GM19397 (cell line): ENCODE measurements around the gene WNT8B.

Experiments
- ATAC-seq: cut with Tn5 transposase; IDR thresholded peaks from one replicate; pipeline ENCODE4 v1.9.1; 2021; ENCODE audit warnings: mild to moderate bottlenecking, moderate library complexity; ENCODE audit not compliant: unreplicated experiment

The WNT8B gene, protein sequence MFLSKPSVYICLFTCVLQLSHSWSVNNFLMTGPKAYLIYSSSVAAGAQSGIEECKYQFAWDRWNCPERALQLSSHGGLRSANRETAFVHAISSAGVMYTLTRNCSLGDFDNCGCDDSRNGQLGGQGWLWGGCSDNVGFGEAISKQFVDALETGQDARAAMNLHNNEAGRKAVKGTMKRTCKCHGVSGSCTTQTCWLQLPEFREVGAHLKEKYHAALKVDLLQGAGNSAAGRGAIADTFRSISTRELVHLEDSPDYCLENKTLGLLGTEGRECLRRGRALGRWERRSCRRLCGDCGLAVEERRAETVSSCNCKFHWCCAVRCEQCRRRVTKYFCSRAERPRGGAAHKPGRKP

DNA sequence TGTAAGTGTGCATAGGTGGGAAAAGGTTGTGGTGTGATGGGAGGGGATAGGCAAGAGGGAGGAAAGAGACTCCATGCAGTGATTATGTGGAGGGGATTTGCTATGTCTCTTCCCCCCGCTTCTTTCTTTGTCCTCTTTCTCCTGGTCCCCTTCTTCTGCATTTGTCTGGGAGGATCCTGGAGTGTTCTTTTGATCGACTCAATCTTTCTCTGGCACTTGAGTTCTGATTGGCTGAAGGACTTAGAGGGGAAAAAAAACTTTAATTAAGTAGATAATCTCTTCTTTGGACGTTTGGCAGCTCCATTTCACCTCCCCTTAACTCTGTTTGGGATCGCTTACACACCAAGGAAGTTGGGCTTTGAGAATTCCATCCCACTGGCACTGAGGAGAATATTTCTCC is at the start of gene WNT8B:
Gene WNT8B, plus strand, starts transcription at position 301 of the 400 bp plus-strand sequence. CDS start 160 bp downstream, outside the sequence.
- no peak for ATAC-seq

DNA sequence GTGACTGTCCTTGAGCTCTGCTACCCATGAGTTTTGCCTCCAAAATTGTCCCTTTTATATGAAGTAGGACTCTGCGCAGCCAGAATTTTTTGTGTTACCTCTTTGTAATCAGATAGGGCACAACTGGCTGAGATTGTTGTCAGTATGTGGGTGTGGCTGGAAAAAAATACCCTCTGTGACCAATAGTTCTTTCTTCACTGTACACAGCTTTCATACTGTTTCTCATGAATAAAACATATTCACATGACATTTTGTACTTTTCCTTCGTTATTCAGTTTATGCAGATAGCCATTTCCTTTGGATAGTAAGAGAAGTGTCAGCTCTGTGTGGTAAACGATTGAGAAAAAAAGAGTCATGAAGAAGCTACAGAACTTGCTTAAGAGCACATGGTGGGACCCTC is 49.6 kb upstream of the WNT8B start:
- no peak for ATAC-seq

DNA sequence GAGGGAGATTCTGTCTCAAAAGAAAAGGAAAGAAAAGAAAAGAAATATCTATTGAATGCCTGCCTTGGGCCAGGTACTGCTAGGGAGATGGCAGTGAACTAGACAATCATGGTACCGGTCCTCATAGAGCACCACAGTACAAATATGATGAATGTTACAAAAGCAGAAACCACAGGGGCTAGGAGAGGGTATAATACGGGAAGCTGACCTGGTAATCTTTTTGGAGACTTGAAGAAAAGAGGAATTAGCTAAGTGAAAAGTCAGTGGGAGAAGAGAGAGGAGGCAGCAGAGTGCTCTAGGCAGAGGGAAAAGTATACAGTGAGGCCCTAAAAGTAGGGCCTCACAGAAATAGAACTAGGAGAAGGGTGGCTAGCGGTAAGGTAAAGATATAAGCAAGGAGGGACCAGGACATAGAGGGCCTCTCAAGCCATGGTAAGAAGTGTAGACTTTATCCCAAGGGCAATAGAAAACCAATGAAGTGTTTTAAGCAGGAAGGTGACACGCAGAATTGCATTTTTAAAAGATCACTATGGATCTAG is 42.8 kb upstream of the WNT8B start:
- no peak for ATAC-seq

DNA sequence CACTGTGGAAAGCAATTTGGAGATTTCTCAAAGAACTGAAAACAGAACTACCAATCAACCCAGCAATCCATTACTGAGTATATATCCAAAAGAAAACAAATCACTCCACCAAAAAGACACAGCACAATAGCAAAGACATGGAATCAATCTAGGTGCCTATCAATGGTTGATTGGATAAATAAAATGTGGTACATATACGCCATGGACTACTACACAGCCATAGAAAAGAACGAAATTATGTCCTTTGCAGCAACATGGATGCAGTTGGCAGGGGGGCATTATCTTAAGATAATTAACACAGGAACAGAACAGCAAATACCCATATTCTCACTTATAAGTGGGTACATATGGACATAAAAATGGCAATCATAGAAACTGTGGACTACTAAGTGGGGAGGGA is 35.4 kb upstream of the WNT8B start:
- ATAC-seq: no peak

DNA sequence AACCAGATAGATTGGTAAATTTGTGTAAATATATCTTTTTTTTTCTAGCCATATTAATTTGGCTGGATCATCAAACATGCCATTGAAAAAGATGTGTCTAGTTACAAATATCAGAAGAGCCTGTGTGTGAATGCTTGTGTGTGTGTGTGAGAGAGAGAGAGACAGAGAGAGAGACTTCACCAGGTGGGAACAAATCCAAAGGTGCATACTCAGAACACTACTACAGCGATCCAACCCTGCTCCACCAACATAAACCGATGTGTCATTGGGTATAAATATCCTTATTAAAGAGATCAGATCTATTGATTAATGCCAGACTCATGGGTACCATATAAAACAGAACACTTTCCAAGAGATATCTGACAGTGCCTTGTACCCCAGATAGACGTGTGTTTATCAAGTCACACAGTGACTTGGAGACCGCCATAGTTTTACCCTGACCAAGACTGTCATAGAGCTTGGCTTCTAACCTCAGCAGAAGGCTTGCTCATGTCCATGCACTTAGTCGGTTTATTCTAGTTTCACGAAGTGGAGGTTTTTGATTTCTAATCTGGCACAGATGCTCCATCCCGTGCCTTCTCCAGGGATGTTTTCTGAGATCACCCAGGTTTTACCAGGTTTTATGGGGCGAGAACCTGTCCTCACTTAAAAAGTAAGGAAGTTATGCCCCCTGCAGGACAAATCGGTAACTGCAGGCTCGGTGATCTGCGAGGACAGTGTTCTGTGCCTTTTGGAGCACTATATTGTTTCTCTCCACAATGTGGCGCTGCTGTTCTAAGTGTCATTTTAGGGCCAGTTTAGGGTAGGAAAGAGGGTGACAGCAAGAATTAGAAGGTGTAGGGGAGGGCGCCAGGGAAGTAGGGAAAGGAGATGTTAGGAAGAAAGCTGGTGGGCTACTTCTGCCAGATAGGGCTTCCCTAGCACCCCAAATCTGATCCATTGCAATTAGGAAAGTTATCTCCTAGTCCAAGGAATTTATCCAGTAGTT is 29.3 kb upstream of the WNT8B start:
- ATAC-seq: peak; percentile 48

DNA sequence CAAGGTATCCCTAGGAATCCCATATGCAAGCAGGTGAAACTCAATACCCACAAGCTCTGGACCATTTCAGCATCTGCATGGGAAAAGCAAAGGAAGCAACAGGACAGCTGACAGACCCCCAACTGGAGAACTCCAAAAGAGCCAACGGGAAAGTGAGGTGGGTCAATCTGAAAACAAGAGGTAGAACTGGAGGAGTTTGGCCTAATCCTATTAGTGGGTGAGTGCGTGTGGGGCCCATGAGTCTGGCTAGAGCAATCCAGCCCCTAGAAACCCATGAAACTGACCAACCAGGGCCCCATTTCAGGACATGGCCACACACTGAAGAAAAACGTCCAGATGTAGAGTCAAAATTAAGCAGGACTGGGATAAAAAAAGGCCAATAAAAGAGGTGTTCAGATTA is 26.6 kb upstream of the WNT8B start:
- no peak for ATAC-seq

DNA sequence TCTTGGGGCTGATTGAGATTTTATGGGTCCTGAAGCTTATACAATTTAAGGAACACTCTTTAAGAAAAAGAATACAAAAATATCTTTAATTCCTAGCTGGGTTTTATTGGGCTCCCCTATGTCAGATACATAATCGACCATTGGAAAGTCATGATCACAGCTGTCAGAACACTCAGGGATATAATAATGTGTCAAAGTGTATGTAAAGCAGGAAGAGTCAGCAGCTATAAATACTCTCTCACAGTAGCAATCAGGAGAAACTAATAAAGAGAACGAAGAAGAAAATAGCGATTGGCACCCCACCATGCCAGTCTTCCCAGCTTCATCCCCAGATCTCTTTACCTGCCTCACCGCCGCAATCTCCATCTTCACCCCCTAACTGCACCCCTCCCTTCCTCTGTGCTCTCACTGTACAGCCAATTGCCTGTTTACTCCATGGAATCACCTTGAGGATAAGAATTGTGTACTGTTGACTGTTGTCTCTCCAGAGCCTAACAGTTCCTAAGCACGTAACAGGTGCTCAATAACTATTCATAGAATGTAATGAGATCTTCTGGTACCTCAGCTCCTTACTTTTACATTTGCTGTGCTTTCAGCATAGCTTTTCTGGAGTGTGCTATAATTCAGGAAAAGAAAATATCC is 24.0 kb upstream of the WNT8B start:
- ATAC-seq: no peak

DNA sequence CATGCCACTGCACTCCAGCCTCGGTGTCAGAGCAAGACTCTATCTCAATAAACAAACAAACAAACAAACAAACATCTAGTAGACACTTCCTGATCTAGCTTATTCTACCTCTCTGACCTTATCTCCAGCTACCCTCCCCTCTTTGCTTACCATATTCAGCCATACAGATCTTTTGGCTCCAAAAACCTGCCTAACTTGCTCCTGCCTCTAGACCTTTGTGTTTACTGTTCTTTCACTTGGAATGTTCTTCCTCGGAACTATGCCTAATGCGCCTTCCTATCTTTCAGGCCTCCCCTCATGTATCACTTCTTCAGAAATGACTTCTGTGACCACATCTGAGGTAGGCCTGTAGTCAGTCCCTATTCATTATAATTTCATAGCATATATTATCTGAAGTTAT is 20.3 kb upstream of the WNT8B start:
- ATAC-seq: no peak

DNA sequence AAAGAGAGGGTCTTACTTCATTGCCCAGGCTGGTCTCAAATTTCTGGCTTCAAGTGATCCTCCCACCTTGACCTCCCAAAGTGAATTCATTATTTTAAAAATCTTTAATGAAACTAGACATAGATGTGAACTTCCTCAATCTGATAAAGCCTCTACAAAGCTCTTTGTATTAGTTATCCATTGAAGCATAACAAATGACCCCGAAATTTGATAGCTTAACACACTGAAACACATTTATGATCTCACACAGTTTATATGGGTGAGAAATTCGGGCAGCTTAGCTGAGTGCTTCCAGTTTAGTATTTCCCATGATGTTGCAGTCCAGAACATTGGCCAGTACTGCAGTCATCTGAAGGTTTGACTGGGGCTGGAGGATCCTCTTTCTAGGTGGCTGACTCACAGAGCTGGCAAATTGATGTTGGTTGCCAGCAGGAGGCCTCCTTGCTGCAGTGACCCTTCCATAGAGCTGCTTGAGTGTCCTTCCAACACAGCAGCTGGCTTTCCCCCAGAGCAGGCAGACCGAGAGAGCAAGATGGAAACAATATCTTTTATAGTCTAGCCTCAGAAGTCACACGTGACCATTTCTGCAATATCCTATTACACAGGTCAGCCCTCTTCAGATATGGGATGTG is 16.6 kb upstream of the WNT8B start:
- ATAC-seq: no peak

DNA sequence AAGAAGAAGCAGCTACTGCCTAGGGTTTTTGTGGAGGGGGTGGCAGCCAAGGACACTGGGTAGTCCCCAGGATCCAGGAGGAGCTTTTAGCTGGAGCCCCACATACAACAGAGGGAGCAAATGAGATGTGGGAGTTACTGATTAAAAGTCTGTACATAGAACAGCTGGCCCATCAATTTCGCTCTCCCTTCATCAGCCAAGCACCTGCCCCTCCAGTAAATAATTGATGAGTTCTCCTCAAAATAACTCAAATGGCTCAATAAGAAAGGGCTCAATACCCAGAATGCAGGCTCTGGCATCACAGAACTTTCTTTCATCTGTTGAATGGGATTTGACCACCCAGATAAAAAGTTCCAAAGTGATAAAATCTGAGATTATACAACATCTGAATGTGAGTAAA is 15.1 kb upstream of the WNT8B start:
- no peak for ATAC-seq

DNA sequence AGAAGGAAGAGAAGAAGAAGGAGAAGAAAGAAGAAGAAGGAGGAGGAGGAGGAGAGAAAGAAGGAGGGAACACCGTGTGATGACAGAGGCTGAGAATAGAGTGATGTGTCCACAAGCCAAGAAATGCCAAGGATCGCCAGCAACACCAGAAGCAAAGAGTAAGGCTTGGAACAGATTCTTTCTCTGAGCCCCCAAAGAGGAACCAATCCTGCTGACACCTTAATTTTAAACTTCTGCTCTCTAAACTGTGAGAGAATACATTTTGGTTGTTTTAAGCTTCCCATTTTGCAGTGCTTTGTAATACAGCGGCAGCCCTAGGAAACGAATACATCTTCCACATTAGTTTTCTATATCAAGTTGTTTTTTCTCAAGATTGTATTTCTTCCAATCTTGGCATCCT is 13.9 kb upstream of the WNT8B start:
- no peak for ATAC-seq

DNA sequence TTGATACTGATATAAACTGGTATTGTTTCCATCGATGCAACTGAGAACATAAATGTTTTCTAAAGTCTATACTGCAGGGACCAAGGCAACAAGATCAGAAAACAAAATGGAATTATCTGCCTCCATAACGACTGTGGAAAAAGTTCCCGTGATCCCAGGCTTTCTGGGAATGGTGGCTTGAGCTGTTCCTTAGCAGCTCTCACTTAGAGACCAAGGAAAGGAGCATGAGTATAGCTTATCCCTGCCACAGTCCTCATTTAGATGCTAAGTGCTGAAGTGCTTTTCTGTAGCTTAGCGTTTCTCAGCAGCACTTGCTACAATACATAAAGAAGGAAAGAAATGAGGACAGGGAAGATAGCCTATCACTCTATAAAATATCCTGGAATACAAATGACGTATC is 5.5 kb downstream of the WNT8B start:
- ATAC-seq: no peak

DNA sequence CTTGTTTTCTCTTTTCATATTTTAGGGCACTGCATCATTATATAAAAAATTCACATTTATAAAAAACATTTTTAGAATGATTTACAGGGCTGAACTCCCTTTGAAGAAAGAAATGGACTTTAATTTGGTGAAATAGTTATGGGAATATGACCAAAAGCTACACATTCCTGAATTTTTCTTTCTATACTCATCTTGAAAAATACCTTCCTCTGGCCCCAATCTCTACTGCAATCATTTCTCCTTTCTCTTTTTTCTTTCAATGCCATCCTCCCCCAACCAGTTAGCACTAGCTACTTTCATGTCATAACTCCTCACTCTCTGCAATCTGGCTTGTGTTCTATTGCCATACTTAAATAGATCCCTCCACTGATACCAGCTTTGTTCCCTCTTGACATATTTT is 6.2 kb downstream of the WNT8B start:
- no peak for ATAC-seq

DNA sequence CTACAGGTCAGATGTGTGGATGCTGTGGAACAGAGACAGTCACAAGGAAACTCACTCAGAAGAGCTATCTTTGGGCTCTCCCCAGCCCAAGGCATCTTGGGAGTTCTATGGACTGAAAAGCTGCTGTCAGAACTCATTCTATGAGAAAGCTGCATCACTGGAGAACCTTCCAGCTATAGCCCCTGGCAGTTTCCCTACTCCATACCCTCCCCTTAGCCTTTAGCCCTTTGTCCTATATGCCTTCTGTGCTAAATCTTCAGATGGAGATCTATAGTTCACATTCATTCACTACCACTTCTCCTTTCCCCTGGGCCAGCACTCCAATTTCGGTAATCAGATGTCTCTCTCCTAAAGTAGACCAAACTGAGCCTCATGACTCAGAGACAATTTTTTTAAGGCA is 6.9 kb downstream of the WNT8B start:
- ATAC-seq: no peak

DNA sequence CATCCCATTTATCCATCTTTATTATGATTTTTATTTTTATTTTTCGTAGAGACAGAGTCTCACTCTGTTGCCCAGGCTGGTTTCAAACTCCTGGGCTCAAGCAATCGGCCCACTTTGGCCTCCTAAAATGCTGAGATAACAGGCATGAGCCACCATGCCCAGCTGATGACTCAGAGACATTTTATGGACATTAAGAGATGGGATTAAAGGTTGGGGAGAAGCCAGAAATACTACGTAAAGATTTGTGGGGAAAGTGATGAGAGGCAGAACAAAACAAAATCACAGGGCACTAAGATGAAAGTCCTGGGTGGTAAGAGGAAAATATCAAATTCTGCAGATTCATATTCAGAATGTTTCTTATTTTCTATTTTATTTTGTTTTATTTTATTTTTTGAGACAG is 7.6 kb downstream of the WNT8B start:
- no peak for ATAC-seq

DNA sequence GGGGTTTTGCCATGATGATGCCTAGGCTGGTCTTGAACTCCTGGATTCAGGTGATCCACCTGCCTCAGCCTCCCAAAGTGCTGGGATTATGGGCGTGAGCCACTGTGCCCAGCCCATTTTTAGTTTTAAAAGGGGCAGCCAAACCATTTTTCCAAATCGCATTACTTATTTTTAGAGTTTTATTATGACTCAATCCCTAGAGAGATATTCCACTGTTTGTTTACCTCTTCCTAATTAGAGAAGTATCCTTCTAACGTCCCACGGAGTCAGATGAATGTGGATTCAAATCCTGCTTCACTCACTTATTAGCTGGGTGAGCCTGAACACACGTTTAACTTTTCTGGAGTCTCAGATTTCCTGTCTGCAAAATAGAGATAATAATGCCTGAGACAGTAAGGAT is 15.2 kb downstream of the WNT8B start:
- no peak for ATAC-seq

DNA sequence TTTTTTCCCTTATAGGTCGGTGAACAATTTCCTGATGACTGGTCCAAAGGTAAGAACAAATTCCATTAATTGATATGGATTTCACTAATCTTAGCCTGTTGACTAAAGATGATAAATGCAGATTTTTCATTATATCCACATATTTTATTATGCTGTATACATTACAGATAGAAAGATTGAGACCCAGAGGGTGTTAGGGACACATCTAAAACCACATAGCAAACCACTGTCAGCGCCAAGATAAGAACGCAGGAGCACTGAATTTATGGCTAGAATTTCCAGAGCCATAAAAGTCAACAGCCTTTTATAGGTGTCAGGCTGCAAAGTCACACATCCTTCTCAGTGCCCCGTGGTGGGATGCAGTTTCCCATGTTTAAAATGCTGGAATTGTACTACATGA is 16.2 kb downstream of the WNT8B start:
- ATAC-seq: no peak

DNA sequence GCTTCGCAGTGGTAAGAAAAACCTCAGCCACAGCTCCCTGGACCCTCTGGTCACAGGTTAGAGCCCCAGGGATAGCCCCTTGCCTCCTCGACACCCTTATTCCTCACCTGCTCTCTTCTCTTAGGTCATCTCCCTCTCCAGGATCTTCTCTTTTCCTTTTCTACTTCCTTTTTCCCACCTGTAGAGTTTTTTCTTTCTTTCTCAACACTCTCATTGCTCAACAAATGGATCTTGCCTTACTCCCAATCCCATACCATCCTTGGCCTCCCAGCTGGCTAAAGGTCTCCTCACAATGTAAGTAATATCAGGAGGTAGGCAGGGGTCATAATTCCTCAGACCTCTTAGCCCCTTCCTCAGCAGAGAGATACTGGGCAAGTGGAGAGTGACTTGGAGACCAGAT is 17.2 kb downstream of the WNT8B start:
- no peak for ATAC-seq

DNA sequence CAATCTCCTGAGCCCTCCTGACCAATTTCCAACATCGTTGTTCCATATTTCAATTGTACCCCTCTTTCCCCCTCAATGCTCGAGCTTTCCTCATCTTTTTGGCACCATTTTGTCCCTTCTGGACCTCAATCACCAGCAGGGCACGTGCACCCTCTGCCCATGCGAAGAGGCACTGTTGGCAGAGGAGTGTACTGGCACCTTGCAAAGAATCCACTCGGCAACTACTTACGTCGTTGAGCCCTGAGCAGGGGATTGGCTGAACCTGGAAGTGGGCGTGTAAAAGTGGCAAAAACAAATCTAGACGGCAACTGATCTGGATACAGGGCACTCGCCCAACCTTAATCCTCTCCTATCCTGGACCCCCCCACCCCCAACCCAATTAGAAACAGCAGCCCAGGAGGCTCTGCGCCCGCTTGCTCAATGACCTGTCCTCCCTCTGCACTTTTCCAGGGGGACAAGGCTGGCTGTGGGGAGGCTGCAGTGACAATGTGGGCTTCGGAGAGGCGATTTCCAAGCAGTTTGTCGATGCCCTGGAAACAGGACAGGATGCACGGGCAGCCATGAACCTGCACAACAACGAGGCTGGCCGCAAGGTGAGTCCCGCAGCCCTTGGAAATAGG is 18.8 kb downstream of the WNT8B start:
- ATAC-seq: peak; percentile 94

DNA sequence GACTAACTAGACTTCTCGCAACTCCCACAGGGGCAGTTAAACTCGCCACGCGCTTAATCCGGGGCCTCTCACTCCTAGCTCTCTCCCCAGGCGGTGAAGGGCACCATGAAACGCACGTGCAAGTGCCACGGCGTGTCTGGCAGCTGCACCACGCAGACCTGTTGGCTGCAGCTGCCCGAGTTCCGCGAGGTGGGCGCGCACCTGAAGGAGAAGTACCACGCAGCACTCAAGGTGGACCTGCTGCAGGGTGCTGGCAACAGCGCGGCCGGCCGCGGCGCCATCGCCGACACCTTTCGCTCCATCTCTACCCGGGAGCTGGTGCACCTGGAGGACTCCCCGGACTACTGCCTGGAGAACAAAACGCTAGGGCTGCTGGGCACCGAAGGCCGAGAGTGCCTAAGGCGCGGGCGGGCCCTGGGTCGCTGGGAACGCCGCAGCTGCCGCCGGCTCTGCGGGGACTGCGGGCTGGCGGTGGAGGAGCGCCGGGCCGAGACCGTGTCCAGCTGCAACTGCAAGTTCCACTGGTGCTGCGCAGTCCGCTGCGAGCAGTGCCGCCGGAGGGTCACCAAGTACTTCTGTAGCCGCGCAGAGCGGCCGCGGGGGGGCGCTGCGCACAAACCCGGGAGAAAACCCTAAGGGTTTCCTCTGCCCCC is 19.5 kb downstream of the WNT8B start:
- ATAC-seq: no peak
